Measurements from ENCODE around the gene CCDC141.

CCDC141 gene

DNA sequence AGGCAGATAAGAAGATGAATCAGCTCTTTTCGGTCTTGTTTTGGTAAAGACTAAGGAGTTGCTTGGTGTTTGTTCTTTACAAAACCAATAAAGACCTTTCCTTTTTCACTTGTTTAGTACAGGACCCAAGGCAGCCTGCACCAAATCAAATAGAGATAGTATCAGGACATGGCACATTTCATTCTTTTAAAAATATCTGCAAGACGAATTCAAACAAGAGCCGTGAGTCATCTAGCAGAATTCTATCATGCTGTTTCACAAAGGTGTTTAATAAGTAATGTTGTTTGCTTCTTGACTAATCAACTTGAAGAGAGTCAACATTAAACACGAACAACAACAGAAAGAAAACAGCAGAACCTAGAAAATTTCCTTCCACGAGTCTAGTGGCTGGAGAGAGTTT lies 139.9 kb downstream of the CCDC141 start:
- H3K36me3 ChIP-seq (ENCODE audit: insufficient read depth, insufficient read length, low read length), result no peaks in the 10 kb centered on the region
- no peaks in the 10 kb centered on the region for H3K4me1 ChIP-seq (ENCODE audit: insufficient read depth, insufficient read length)
- H3K9ac ChIP-seq (ENCODE audit: insufficient read length, low read depth), result no peak overlapping the region
- H3K9me3 ChIP-seq (ENCODE audit: insufficient read depth, low read length), result no peaks in the 10 kb centered on the region
- no peak for TF ChIP-seq SUZ12 (IDR thresholded peaks at IDR 0.05; ENCODE audit: extremely low read depth, insufficient read depth, insufficient read length)
- TF ChIP-seq ZNF274 (IDR thresholded peaks at IDR 0.05; ENCODE audit: low read depth, low read length), result no peak
- TF ChIP-seq YY1 (IDR thresholded peaks at IDR 0.05; ENCODE audit: insufficient read depth, insufficient read length), result no peak
- no peaks in the 10 kb centered on the region for H3K27me3 ChIP-seq (ENCODE audit: insufficient read depth, insufficient read length)
- no peak overlapping the region for H3K4me3 ChIP-seq (ENCODE audit: insufficient read length, low read depth)
- no peak for DNase-seq (ENCODE audit: low read depth, low spot score)

DNA sequence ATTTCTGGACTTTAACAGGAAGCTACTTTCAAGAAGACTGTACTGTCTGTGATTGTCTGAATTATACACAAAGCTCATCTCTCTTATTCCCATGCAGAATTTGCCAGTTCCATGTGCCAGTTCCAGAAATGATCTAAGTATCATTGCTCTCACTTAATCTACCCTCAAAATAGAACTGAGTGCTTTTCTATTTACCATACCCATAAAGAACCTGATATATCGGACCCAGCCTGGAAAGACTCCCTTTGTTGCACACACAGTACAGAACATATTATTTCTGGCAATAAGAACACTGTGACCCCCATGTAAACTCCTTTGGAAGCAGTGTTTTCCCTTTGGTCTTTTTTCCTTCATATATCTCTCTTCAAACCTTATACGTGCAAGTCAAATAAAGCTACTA lies 140.4 kb downstream of the CCDC141 start:
- no peaks in the 10 kb centered on the region for H3K27me3 ChIP-seq (ENCODE audit: insufficient read depth, insufficient read length)
- no peaks in the 10 kb centered on the region for H3K9me3 ChIP-seq (ENCODE audit: insufficient read depth, low read length)
- H3K4me3 ChIP-seq (ENCODE audit: insufficient read length, low read depth), result no peak overlapping the region
- TF ChIP-seq YY1 (IDR thresholded peaks at IDR 0.05; ENCODE audit: insufficient read depth, insufficient read length), result no peak
- TF ChIP-seq ZNF274 (IDR thresholded peaks at IDR 0.05; ENCODE audit: low read depth, low read length), result no peak
- TF ChIP-seq SUZ12 (IDR thresholded peaks at IDR 0.05; ENCODE audit: extremely low read depth, insufficient read depth, insufficient read length), result no peak
- H3K9ac ChIP-seq (ENCODE audit: insufficient read length, low read depth), result no peak overlapping the region
- DNase-seq (ENCODE audit: low read depth, low spot score), result no peak
- H3K4me1 ChIP-seq (ENCODE audit: insufficient read depth, insufficient read length), result no peaks in the 10 kb centered on the region
- H3K36me3 ChIP-seq (ENCODE audit: insufficient read depth, insufficient read length, low read length), result no peaks in the 10 kb centered on the region

DNA sequence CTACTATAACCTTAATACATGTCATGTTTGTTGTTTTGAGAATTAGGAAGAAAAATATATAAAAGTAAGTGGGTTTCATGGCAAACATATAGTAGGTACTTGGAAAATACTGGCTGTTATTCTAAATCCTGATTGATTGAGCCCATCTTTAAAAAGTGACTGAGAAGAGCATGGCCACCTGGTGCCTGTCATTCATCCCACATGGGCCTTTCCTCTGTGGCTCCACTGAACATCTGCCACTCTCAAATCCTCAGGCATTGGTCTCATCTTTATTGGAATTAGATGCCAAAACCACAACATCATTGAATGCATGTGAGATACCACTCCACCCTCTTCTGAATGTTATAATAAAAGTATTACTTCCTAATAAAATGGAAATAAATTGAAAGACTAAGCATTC lies 141.1 kb downstream of the CCDC141 start:
- Histone ChIP-seq H3K36me3 (ENCODE audit: insufficient read depth, insufficient read length, low read length) (no peaks in the 10 kb centered on the region), H3K27me3 (ENCODE audit: insufficient read depth, insufficient read length) (no peaks in the 10 kb centered on the region), H3K9me3 (ENCODE audit: insufficient read depth, low read length) (no peaks in the 10 kb centered on the region), H3K4me3 (ENCODE audit: insufficient read length, low read depth) (no peak overlapping the region), H3K4me1 (ENCODE audit: insufficient read depth, insufficient read length) (no peaks in the 10 kb centered on the region), H3K9ac (ENCODE audit: insufficient read length, low read depth) (no peak overlapping the region)
- TF ChIP-seq SUZ12 (IDR thresholded peaks at IDR 0.05; ENCODE audit: extremely low read depth, insufficient read depth, insufficient read length) (no peak), ZNF274 (IDR thresholded peaks at IDR 0.05; ENCODE audit: low read depth, low read length) (no peak), YY1 (IDR thresholded peaks at IDR 0.05; ENCODE audit: insufficient read depth, insufficient read length) (no peak)
- DNase-seq (ENCODE audit: low read depth, low spot score), result no peak

DNA sequence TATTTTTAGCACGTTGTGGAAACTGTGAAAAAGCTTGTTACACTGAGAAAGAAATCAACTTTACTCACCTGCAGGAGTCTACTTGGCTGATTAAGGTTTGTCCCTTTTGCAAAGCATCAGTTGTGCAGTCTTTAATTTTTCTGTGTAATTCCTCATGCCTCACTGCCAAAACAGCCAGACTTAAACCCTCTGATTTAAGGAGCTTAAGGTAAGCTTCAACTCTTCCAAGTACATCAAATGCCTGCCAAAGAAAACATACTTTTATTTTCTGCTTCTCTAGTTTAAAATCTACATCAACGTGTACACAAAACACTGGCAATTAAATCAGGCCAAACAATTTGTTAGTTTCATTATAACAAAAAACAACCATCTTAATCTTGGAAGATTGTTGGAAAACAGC lies 144.7 kb downstream of the CCDC141 start:
- DNase-seq (ENCODE audit: low read depth, low spot score), result no peak
- H3K36me3 ChIP-seq (ENCODE audit: insufficient read depth, insufficient read length, low read length), result no peaks in the 10 kb centered on the region
- H3K27me3 ChIP-seq (ENCODE audit: insufficient read depth, insufficient read length), result no peaks in the 10 kb centered on the region
- H3K4me3 ChIP-seq (ENCODE audit: insufficient read length, low read depth), result no peak overlapping the region
- H3K4me1 ChIP-seq (ENCODE audit: insufficient read depth, insufficient read length), result no peaks in the 10 kb centered on the region
- H3K9me3 ChIP-seq (ENCODE audit: insufficient read depth, low read length), result no peaks in the 10 kb centered on the region
- TF ChIP-seq YY1 (IDR thresholded peaks at IDR 0.05; ENCODE audit: insufficient read depth, insufficient read length), result no peak
- TF ChIP-seq SUZ12 (IDR thresholded peaks at IDR 0.05; ENCODE audit: extremely low read depth, insufficient read depth, insufficient read length), result no peak
- H3K9ac ChIP-seq (ENCODE audit: insufficient read length, low read depth), result no peak overlapping the region

DNA sequence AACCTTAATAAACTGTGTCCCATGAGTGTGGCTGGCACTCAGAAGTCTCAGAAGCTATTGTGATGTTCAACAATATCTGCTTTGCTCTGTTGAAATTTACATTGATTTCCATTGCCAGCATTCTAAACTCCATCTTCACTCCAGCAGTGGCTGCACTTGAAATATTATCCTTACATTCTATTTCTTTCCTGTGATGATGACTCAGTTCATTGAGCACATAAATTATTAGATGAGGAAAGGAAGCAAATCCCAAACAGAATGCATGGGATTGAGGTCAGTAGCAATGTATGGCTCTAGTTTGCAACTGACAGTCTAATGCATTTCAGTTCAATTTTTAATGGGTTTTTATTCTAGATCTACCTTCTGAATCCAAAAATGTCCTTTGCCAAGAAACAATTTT lies 150.3 kb downstream of the CCDC141 start:
- H3K4me1 ChIP-seq (ENCODE audit: insufficient read depth, insufficient read length), result no peaks in the 10 kb centered on the region
- DNase-seq (ENCODE audit: low read depth, low spot score), result no peak
- no peaks in the 10 kb centered on the region for H3K27me3 ChIP-seq (ENCODE audit: insufficient read depth, insufficient read length)
- no peaks in the 10 kb centered on the region for H3K9me3 ChIP-seq (ENCODE audit: insufficient read depth, low read length)
- H3K4me3 ChIP-seq (ENCODE audit: insufficient read length, low read depth), result no peak overlapping the region
- H3K9ac ChIP-seq (ENCODE audit: insufficient read length, low read depth), result no peak overlapping the region
- TF ChIP-seq ZNF274 (IDR thresholded peaks at IDR 0.05; ENCODE audit: low read depth, low read length) (no peak), SUZ12 (IDR thresholded peaks at IDR 0.05; ENCODE audit: extremely low read depth, insufficient read depth, insufficient read length) (no peak), YY1 (IDR thresholded peaks at IDR 0.05; ENCODE audit: insufficient read depth, insufficient read length) (no peak)
- H3K36me3 ChIP-seq (ENCODE audit: insufficient read depth, insufficient read length, low read length), result no peaks in the 10 kb centered on the region

DNA sequence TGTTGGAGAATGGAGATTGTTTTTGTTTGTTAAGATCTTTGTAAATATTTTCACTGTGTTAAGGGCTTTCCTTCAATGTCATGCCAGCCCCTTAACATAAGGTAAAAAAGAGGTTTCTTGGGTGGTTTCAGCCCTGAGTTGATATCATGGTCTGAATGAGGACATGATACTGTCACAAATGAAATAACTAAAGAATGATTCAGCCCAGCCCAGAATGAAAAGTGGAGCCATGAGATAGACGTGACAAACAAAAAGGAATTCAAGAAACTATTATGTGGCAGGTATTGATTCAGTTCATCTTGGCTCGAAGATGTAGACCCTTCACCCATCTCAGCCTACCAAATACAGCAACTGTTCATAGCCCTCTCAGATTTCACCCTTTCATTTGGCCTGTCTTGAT lies 154.1 kb downstream of the CCDC141 start:
- TF ChIP-seq YY1 (IDR thresholded peaks at IDR 0.05; ENCODE audit: insufficient read depth, insufficient read length), result no peak
- TF ChIP-seq ZNF274 (IDR thresholded peaks at IDR 0.05; ENCODE audit: low read depth, low read length), result no peak
- no peak for TF ChIP-seq SUZ12 (IDR thresholded peaks at IDR 0.05; ENCODE audit: extremely low read depth, insufficient read depth, insufficient read length)
- no peaks in the 10 kb centered on the region for H3K4me1 ChIP-seq (ENCODE audit: insufficient read depth, insufficient read length)
- DNase-seq (ENCODE audit: low read depth, low spot score), result no peak
- no peak overlapping the region for H3K4me3 ChIP-seq (ENCODE audit: insufficient read length, low read depth)
- no peaks in the 10 kb centered on the region for H3K9me3 ChIP-seq (ENCODE audit: insufficient read depth, low read length)
- H3K36me3 ChIP-seq (ENCODE audit: insufficient read depth, insufficient read length, low read length), result no peaks in the 10 kb centered on the region
- no peaks in the 10 kb centered on the region for H3K27me3 ChIP-seq (ENCODE audit: insufficient read depth, insufficient read length)
- H3K9ac ChIP-seq (ENCODE audit: insufficient read length, low read depth), result no peak overlapping the region

DNA sequence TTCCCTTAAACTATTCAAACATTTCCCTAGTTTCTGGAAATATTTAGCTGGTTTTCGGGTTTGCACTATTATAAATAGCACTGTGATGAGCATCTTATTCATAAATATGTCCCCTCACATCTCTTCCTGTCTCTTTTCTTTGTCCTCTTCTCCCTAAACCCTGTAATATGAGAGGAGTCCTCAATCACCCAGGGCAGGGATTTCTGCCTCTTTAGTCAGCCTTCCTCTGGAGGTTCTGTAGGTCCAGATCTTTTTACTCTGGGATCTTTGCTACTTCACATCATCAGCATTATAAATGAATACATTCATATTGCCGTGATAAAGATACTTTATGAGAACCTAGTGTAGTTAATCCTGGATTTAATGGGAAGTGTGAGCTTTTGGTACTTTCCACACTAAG lies 154.8 kb downstream of the CCDC141 start:
- Histone ChIP-seq H3K4me3 (ENCODE audit: insufficient read length, low read depth) (no peak overlapping the region), H3K27me3 (ENCODE audit: insufficient read depth, insufficient read length) (no peaks in the 10 kb centered on the region), H3K36me3 (ENCODE audit: insufficient read depth, insufficient read length, low read length) (no peaks in the 10 kb centered on the region), H3K9ac (ENCODE audit: insufficient read length, low read depth) (no peak overlapping the region), H3K9me3 (ENCODE audit: insufficient read depth, low read length) (no peaks in the 10 kb centered on the region), H3K4me1 (ENCODE audit: insufficient read depth, insufficient read length) (no peaks in the 10 kb centered on the region)
- no peak for TF ChIP-seq ZNF274 (IDR thresholded peaks at IDR 0.05; ENCODE audit: low read depth, low read length)
- TF ChIP-seq YY1 (IDR thresholded peaks at IDR 0.05; ENCODE audit: insufficient read depth, insufficient read length), result no peak
- TF ChIP-seq SUZ12 (IDR thresholded peaks at IDR 0.05; ENCODE audit: extremely low read depth, insufficient read depth, insufficient read length), result no peak
- no peak for DNase-seq (ENCODE audit: low read depth, low spot score)

Measured in NT2/D1 (cell line).